Skeletal muscle tissue (tissue), 4 donors: ENCODE data around the gene OR2T10. TPM values are rescaled to one million over a fixed set of nuclear protein-coding genes. Genes with fewer than 3 reads are reported as not detected.
"Not testable (repeated sequence)": the region's sequence is repeated elsewhere in the genome, so short reads cannot be mapped to it uniquely, and the experiment has no call there.

ENCODE experiments used
- H3K27ac ChIP-seq: one replicate; pipeline ENCODE4 v1.7.0; 2013; ENCODE audit warnings: mild to moderate bottlenecking, low read depth, low read length, inconsistent platforms
- H3K27me3 ChIP-seq, 3 donors: one replicate each; pipeline ENCODE4 v1.7.0; 2013; ENCODE audit warnings: low read length in 3 of 3; ENCODE audit not compliant: control insufficient read depth in 3 of 3, insufficient read depth in 3 of 3
- H3K36me3 ChIP-seq, 3 donors: one replicate each; pipeline ENCODE4 v1.7.0; 2013; ENCODE audit warnings: low read length in 3 of 3; ENCODE audit not compliant: control insufficient read depth in 3 of 3, insufficient read depth in 3 of 3
- H3K4me1 ChIP-seq, 3 donors: one replicate each; pipeline ENCODE4 v1.7.0; 2013; ENCODE audit warnings: low read length in 3 of 3, mild to moderate bottlenecking in 3 of 3; ENCODE audit not compliant: control insufficient read depth in 3 of 3, insufficient read depth in 3 of 3
- H3K4me3 ChIP-seq, 3 donors: one replicate each; pipeline ENCODE4 v1.7.0; 2013; ENCODE audit warnings: low read length in 3 of 3
- H3K9ac ChIP-seq, 3 donors: one replicate each; pipeline ENCODE4 v1.7.0; 2013; ENCODE audit warnings: low read length in 3 of 3, mild to moderate bottlenecking in 3 of 3, moderate library complexity in 2 of 3, low read depth in 1 of 3
- H3K9me3 ChIP-seq, 3 donors: one replicate each; pipeline ENCODE4 v1.7.0; 2013; ENCODE audit warnings: low read length in 3 of 3; ENCODE audit not compliant: control insufficient read depth in 3 of 3
- total RNA-seq: library from RNA; depleted of rRNA; stranded (reverse); fragments of >200 nt; gene quantifications from one replicate; pipeline ENCODE4 v1.2.3, GENCODE V29; 2014
- donor health status: Osteomylitis.

The OR2T10 gene
- total RNA-seq, 1 donor from 2014 or later: not detected

GRCh38 chr1:248599396-248599795 is 1.9 kb upstream of the OR2T10 start:
- Histone ChIP-seq H3K36me3 (no peaks in the 10 kb centered on the region), H3K4me1 (no peaks in the 10 kb centered on the region), H3K9ac (no peak overlapping the region), H3K27me3 (no peaks in the 10 kb centered on the region), H3K4me3 (no peak overlapping the region), H3K27ac (no peak overlapping the region), H3K9me3 (no peaks in the 10 kb centered on the region)

GRCh38 chr1:248596615-248597014 is 885 bp downstream of the OR2T10 start:
- Histone ChIP-seq H3K4me1 (no peaks in the 10 kb centered on the region), H3K4me3 (no peak overlapping the region), H3K9ac (no peak overlapping the region), H3K27ac (no peak overlapping the region), H3K36me3 (no peaks in the 10 kb centered on the region), H3K9me3 (no peaks in the 10 kb centered on the region), H3K27me3 (no peaks in the 10 kb centered on the region)

- Histone ChIP-seq H3K4me1 (no peaks in the 10 kb centered on the region), H3K36me3 (no peaks in the 10 kb centered on the region), H3K27ac (no peak overlapping the region), H3K27me3 (no peaks in the 10 kb centered on the region), H3K4me3 (no peak overlapping the region), H3K9ac (no peak overlapping the region), H3K9me3 (no peaks in the 10 kb centered on the region)
Observed at GRCh38 chr1:248593226-248593625, 4.3 kb downstream of the OR2T10 start.

- Histone ChIP-seq H3K9me3 (no peaks in the 10 kb centered on the region), H3K27ac (no peak overlapping the region), H3K4me3 (no peak overlapping the region), H3K36me3 (no peaks in the 10 kb centered on the region), H3K4me1 (no peaks in the 10 kb centered on the region), H3K27me3 (no peaks in the 10 kb centered on the region), H3K9ac (no peak overlapping the region)
Observed at GRCh38 chr1:248592655-248593054, 4.8 kb downstream of the OR2T10 start.

GRCh38 chr1:248590055-248590454 is 7.4 kb downstream of the OR2T10 start:
- Histone ChIP-seq H3K4me1 (no peaks in the 10 kb centered on the region), H3K9me3 (no peaks in the 10 kb centered on the region), H3K27me3 (no peaks in the 10 kb centered on the region), H3K36me3 (no peaks in the 10 kb centered on the region), H3K4me3 (no peak overlapping the region), H3K27ac (no peak overlapping the region), H3K9ac (no peak overlapping the region)

- H3K9me3 ChIP-seq: no peaks in the 10 kb centered on the region
- H3K27me3 ChIP-seq: no peaks in the 10 kb centered on the region
- no peak overlapping the region for H3K4me3 ChIP-seq
- H3K36me3 ChIP-seq: no peaks in the 10 kb centered on the region
- H3K4me1 ChIP-seq: no peaks in the 10 kb centered on the region
- H3K9ac ChIP-seq: no peak overlapping the region
- H3K27ac ChIP-seq: no peak overlapping the region
Observed at GRCh38 chr1:248589334-248589733, 8.2 kb downstream of the OR2T10 start.

- H3K27ac ChIP-seq: no peak overlapping the region
- H3K27me3 ChIP-seq: no peaks in the 10 kb centered on the region
- H3K4me3 ChIP-seq: no peak overlapping the region
- no peaks in the 10 kb centered on the region for H3K4me1 ChIP-seq
- H3K9ac ChIP-seq: no peak overlapping the region
- H3K36me3 ChIP-seq: no peaks in the 10 kb centered on the region
- no peaks in the 10 kb centered on the region for H3K9me3 ChIP-seq
Observed at GRCh38 chr1:248585266-248585665, 12.2 kb downstream of the OR2T10 start.

- no peak overlapping the region for H3K9ac ChIP-seq
- no peaks in the 10 kb centered on the region for H3K27me3 ChIP-seq
- no peaks in the 10 kb centered on the region for H3K4me1 ChIP-seq
- no peak overlapping the region for H3K4me3 ChIP-seq
- no peaks in the 10 kb centered on the region for H3K36me3 ChIP-seq
- no peaks in the 10 kb centered on the region for H3K9me3 ChIP-seq
- H3K27ac ChIP-seq: no peak overlapping the region
Observed at GRCh38 chr1:248576260-248576980, 21.1 kb downstream of the OR2T10 start.

- H3K27me3 ChIP-seq, H3K27ac ChIP-seq, H3K9ac ChIP-seq: not testable (repeated sequence)
Observed at GRCh38 chr1:248574657-248575056, 22.8 kb downstream of the OR2T10 start, which contains the start of gene OR2T34. Gene OR2T34, minus strand, starts transcription at chr1:248574757. Its CDS starts 0 bp downstream, at chr1:248574757.

GRCh38 chr1:248573856-248574255 is 23.6 kb downstream of the OR2T10 start:
- not testable (repeated sequence) for H3K27me3 ChIP-seq, H3K4me3 ChIP-seq, H3K27ac ChIP-seq, H3K36me3 ChIP-seq, H3K4me1 ChIP-seq, H3K9ac ChIP-seq, H3K9me3 ChIP-seq

More at GRCh38 chr1:248574657-248575056, 22.8 kb downstream of the OR2T10 start, which contains the start of gene OR2T34:
- not testable (repeated sequence) for H3K36me3 ChIP-seq, H3K9me3 ChIP-seq, H3K4me1 ChIP-seq, H3K4me3 ChIP-seq
